PC-3 (cell line): ENCODE measurements around the gene VSIG2.

Source experiments
- EZH2 ChIP-seq: fragments of 300-600 bp; sonication (generic); IDR thresholded peaks from one replicate; pipeline ENCODE4 v1.6.1; 2017; ENCODE audit warnings: antibody characterized with exemption, mild to moderate bottlenecking, low read length; ENCODE audit not compliant: unreplicated experiment
- EZH2phosphoT487 ChIP-seq: fragments of 300-600 bp; sonication (generic); IDR thresholded peaks from 2 replicates; pipeline ENCODE4 v1.6.1; 2018; ENCODE audit warnings: mild to moderate bottlenecking, antibody characterized with exemption, low read length, borderline replicate concordance
- TF ChIP-seq, protein P1 (sequence below): fragments of 300-600 bp; sonication (generic); conservative IDR thresholded peaks from 2 replicates; pipeline ENCODE4 v1.5.1; 2017; ENCODE audit warnings: antibody characterized with exemption, low read depth, mild to moderate bottlenecking, low read length

DNA sequence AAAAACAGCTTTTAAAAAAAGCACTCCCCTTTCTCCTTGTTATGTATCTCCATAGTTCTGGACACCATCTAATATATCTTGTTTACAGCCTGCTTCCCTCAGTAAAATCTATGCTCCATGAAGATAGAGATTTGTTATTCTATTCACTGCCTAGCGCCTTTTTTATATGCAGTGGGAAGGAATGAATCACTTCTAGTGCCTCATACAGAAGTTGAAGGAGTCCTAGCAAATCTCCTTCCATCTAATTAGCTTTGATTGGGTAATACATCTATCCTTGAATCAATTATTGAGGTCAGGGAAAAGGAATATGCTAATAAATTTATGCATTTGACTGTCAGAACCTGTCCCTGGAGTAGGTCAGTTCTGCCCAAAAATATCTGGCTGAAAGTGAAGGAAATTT, 52.5 kb downstream of the VSIG2 start:
- TF ChIP-seq EZH2phosphoT487 (no peak), EZH2 (no peak)
- TF ChIP-seq, protein P1, sequence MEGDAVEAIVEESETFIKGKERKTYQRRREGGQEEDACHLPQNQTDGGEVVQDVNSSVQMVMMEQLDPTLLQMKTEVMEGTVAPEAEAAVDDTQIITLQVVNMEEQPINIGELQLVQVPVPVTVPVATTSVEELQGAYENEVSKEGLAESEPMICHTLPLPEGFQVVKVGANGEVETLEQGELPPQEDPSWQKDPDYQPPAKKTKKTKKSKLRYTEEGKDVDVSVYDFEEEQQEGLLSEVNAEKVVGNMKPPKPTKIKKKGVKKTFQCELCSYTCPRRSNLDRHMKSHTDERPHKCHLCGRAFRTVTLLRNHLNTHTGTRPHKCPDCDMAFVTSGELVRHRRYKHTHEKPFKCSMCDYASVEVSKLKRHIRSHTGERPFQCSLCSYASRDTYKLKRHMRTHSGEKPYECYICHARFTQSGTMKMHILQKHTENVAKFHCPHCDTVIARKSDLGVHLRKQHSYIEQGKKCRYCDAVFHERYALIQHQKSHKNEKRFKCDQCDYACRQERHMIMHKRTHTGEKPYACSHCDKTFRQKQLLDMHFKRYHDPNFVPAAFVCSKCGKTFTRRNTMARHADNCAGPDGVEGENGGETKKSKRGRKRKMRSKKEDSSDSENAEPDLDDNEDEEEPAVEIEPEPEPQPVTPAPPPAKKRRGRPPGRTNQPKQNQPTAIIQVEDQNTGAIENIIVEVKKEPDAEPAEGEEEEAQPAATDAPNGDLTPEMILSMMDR: no peak
